ENCODE results near the gene PLA2G2E.

PLA2G2E gene

GRCh38 chr1:19946971-19947370 is 23.6 kb upstream of the PLA2G2E start:
- no peak for TF ChIP-seq POLR2A (IDR thresholded peaks at IDR 0.05; ENCODE audit: extremely low read depth, insufficient read length)
- TF ChIP-seq MAX (IDR thresholded peaks at IDR 0.05; ENCODE audit: low read depth, low read length) = no peak
- no peak for TF ChIP-seq MYC (IDR thresholded peaks at IDR 0.05; ENCODE audit: low read depth, low read length)
- TF ChIP-seq CTCF (IDR thresholded peaks at IDR 0.05; ENCODE audit: low read depth, low read length) = no peak
- no peak overlapping the region for H3K4me3 ChIP-seq (ENCODE audit: low read depth, low read length)
- DNase-seq (ENCODE audit: low read depth) = no peak

- no peak overlapping the region for H3K4me3 ChIP-seq (ENCODE audit: low read depth, low read length)
- TF ChIP-seq MAX (IDR thresholded peaks at IDR 0.05; ENCODE audit: low read depth, low read length) (no peak), CTCF (IDR thresholded peaks at IDR 0.05; ENCODE audit: low read depth, low read length) (no peak), MYC (IDR thresholded peaks at IDR 0.05; ENCODE audit: low read depth, low read length) (no peak), POLR2A (IDR thresholded peaks at IDR 0.05; ENCODE audit: extremely low read depth, insufficient read length) (no peak)
- no peak for DNase-seq (ENCODE audit: low read depth)
Observed at GRCh38 chr1:19946331-19946751, 22.9 kb upstream of the PLA2G2E start.

- no peak for DNase-seq (ENCODE audit: low read depth)
- TF ChIP-seq MYC (IDR thresholded peaks at IDR 0.05; ENCODE audit: low read depth, low read length) (no peak), POLR2A (IDR thresholded peaks at IDR 0.05; ENCODE audit: extremely low read depth, insufficient read length) (no peak), CTCF (IDR thresholded peaks at IDR 0.05; ENCODE audit: low read depth, low read length) (no peak), MAX (IDR thresholded peaks at IDR 0.05; ENCODE audit: low read depth, low read length) (no peak)
- no peak overlapping the region for H3K4me3 ChIP-seq (ENCODE audit: low read depth, low read length)
Observed at GRCh38 chr1:19945914-19946313, 22.5 kb upstream of the PLA2G2E start.

- no peak for DNase-seq (ENCODE audit: low read depth)
- no peak for TF ChIP-seq CTCF (IDR thresholded peaks at IDR 0.05; ENCODE audit: low read depth, low read length)
- no peak for TF ChIP-seq MAX (IDR thresholded peaks at IDR 0.05; ENCODE audit: low read depth, low read length)
- TF ChIP-seq MYC (IDR thresholded peaks at IDR 0.05; ENCODE audit: low read depth, low read length) = no peak
- TF ChIP-seq POLR2A (IDR thresholded peaks at IDR 0.05; ENCODE audit: extremely low read depth, insufficient read length) = no peak
- no peak overlapping the region for H3K4me3 ChIP-seq (ENCODE audit: low read depth, low read length)
Observed at GRCh38 chr1:19942657-19943056, 19.2 kb upstream of the PLA2G2E start.

GRCh38 chr1:19942088-19942487 is 18.7 kb upstream of the PLA2G2E start:
- H3K4me3 ChIP-seq (ENCODE audit: low read depth, low read length) = no peak overlapping the region
- TF ChIP-seq CTCF (IDR thresholded peaks at IDR 0.05; ENCODE audit: low read depth, low read length) (no peak), POLR2A (IDR thresholded peaks at IDR 0.05; ENCODE audit: extremely low read depth, insufficient read length) (no peak), MAX (IDR thresholded peaks at IDR 0.05; ENCODE audit: low read depth, low read length) (no peak), MYC (IDR thresholded peaks at IDR 0.05; ENCODE audit: low read depth, low read length) (no peak)
- no peak for DNase-seq (ENCODE audit: low read depth)

- no peak for DNase-seq (ENCODE audit: low read depth)
- H3K4me3 ChIP-seq (ENCODE audit: low read depth, low read length) = no peak overlapping the region
- no peak for TF ChIP-seq MYC (IDR thresholded peaks at IDR 0.05; ENCODE audit: low read depth, low read length)
- no peak for TF ChIP-seq MAX (IDR thresholded peaks at IDR 0.05; ENCODE audit: low read depth, low read length)
- no peak for TF ChIP-seq POLR2A (IDR thresholded peaks at IDR 0.05; ENCODE audit: extremely low read depth, insufficient read length)
- TF ChIP-seq CTCF (IDR thresholded peaks at IDR 0.05; ENCODE audit: low read depth, low read length) = no peak
Observed at GRCh38 chr1:19941206-19941568, 17.8 kb upstream of the PLA2G2E start.

Measured in NB4 (cell line).